ENCODE data around the gene ABAT.
"Not testable (repeated sequence)": the region's sequence is repeated elsewhere in the genome, so short reads cannot be mapped to it uniquely, and the experiment has no call there.

Gene ABAT

GRCh38 chr16:8682551-8683259 is 8.3 kb downstream of the ABAT start:
- DNase-seq: no peak

DNA sequence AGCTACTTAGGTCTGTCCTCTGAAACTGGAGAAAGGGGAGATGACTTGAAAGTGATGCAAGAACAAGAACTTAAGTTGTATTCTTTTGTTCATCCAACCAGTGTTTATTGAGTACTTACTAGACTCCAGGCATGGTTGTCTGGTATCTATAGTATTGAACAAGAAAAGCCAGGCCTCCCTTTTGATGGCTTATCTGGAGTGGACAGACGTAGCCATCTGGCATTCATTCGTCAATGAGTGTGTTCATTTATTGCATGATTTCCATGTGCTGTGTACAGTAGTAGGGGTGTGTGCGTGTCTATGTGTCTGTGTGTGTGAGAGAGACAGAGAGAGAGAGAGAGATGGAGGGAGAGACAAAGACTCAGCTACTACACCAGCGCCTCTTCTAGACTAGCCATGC is 9.2 kb downstream of the ABAT start:
- DNase-seq: no peak

- no peak for DNase-seq
Measured at GRCh38 chr16:8685617-8686016, 11.2 kb downstream of the ABAT start.

DNA sequence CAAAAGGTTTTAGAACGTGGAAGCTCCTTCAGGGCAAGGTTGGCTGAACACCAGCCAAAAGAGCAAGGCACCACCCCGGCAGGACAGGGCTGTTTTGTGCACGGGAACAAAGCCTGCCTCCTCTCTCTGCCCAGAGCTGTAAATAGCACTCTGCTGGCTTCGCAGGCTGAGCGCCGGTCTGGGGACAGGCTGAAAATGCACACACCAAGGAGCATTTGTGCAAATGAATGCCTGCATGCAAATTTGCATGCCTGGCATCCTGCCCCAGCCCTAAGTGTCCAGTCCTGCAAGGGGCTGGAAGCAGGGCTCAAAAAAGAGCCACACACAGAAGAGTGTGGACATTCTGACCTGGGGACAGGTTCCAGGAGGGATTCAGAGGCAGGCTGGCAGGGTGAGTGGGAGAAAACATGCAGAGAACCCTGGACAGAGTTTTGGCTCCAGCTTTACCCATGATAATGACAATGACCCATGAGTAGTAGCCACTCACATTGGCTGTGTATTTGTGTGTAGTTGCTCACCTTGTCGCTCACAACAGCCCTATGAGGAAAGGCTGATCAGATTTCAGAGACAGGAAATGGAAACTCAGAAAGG is 11.7 kb downstream of the ABAT start:
- peak; percentile 16 for DNase-seq

DNA sequence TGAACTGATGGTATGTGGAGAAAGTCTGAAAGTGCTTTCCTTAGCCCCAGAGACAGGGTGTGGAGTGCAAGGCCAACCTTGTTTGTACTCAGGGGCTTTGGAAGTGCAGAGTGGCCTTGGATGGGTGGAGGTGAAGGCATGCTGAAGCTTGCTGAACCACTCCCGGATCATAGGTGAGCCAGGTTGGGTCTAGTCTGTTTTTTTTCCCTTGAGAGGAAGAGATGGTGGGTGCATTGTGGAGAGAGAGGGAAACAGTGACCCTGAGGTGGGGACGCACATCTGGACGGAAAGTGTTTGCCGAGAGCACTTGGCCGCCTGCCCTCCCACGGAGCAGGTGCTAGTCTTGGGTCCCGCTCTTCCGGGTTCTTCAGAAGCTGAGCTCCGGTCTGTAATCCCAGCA is 12.5 kb downstream of the ABAT start:
- peak; percentile 61 for DNase-seq

GRCh38 chr16:8689686-8690085 is 15.3 kb downstream of the ABAT start:
- no peak for DNase-seq

DNA sequence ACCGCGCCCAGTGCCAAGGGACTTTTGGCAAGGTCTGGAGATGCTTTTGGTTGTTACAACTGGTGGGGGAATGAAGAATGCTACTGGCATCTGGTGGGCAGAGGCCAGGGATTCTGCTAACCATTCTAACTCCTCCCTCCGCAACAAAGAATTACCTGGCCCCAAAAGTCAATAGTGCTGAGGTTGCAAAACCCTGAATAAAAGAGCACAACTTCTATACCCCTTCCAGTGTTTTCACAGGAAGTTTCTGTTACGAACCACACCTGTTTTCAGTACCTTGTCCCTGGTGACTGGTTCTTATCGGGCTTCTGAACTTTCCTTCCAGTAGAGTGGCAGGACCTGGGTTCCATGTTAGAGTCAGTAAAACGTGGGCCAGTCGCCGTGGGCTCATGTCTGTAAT is 17.3 kb downstream of the ABAT start:
- no peak for DNase-seq

DNA sequence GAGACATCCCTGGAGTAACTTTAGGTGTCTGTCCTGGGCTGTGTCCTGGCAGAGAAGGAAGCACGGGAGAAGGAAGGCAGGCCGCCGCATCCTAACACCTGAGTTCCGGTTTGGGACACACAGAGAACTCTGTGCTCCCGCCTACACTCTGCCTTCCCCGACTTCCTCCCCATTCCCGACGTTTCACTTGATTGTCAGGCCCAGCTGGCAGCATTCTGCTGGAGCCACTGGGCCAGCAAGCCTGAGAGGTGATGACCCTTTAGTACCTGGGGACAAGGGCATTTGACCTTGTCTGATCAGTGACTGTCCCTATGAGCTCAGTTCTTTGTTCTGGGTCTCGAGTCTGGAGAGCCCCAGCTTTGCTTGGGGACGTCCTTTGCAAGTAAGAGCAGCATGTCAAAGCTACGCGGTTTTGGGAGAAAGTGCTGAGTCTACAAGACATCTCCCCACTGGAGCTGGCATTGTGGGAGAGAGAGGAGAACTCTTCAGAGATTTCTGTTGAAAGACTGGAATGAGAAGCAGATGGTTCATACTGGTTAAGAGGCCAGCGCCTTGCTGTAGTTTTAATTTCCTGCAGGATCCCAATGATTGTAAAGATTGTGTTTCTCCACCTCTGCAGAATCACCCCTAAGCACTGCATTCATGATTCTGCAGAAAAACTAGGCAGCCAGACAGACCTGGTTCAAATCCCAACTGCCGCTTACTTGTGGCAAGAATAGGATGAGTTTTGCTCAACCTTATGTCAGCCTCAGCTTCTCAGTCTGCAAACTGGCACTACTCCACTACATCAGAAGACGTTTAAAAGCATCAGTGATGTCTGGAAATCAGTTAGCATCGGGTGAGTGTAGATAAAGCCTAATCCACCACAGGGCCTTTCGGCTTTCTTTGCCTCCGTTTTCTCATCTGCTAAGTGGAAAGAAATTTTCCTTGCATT is 20.6 kb downstream of the ABAT start:
- no peak for DNase-seq

GRCh38 chr16:8696880-8697279 is 22.5 kb downstream of the ABAT start:
- DNase-seq: no peak

DNA sequence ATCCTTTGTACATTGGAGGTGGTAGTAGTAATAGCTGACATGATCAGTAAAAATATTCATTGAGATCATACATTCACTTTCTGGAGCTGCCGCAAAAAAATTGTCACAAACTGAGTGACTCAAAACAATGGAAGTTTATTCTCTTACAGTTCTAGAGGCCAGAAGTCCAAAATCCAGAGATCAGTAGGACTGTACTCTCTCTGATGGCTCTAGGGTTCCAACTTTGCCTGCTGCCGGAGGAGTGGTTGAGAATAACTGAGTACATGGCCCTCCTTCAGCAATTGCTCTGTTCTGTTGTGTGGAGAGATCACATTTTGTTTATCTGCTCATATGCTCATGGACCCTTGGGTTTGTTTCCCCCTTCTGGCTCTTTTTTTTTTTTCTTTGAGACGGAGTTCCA is 23.5 kb downstream of the ABAT start:
- no peak for DNase-seq

- DNase-seq: no peak
Measured at GRCh38 chr16:8703693-8704092, 29.3 kb downstream of the ABAT start.

DNA sequence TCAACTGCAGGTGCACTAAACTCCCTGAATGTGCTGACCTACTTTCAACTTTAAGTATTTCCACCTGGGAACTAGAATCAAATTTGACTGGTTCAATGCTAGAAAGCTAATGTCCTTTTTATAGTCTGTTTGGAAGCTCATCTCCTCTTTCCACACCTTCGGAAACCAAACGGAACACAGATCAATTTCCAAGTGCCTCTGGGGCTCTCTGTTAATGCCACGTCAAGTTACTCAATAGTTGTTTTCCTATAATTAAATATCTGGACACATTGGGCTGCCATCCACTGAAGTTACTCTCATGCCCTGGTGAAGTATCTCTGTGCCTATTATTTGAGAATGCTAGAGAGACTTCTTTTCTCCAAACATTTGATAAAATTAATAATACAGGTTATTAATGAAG is 29.7 kb downstream of the ABAT start:
- DNase-seq: no peak

DNA sequence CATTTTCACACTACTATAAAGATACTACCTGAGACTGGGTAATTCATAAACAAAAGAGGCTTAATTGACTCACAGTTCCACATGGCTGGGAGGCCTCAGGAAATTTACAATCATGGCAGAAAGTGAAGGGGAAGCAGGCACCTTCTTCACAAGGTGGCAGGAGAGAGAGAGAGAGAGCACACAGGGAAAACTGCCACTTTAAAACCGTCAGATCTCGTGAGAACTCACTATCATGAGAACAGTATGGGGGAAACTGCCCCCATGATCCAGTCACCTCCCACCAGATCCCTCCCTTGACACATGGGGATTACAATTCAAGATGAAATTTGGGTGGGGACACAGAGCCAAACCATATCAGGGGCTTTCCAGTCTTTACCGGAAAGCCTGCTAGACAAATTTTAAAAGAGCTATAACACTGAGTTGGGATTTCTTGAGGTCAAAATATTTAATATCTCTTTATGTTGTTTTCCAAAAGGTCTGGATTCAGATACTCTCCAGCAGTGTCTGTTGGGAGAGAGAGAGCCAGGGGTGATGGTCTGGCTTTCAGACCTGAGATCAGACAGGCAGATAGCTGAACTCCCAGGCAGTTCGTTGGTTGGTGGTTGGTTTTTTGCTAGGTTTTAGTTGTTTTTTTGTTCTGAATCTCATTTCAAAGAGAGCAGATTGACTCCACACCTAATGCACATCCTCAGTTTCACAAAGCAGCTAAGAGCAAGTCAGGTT is 30.8 kb downstream of the ABAT start:
- not testable (repeated sequence) for DNase-seq

DNA sequence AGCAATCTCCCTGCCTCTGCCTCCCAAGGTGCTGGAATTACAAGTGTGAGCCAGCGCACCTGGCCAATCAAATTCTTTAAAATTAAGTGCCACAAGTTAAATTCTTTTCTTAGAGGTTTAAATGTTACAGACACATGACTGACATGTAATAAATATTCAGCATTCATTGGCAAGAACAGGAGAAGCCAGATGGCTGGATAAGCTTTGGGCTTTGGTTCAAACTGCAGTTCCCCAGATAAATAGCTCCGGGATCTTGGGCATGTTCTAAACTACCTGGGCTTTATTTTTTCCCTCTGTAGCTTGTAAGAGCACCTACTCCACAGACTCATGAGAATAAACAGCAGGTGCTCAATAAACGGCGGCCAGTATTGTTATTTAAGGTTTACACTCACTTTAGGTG is 34.1 kb downstream of the ABAT start:
- no peak for DNase-seq

DNA sequence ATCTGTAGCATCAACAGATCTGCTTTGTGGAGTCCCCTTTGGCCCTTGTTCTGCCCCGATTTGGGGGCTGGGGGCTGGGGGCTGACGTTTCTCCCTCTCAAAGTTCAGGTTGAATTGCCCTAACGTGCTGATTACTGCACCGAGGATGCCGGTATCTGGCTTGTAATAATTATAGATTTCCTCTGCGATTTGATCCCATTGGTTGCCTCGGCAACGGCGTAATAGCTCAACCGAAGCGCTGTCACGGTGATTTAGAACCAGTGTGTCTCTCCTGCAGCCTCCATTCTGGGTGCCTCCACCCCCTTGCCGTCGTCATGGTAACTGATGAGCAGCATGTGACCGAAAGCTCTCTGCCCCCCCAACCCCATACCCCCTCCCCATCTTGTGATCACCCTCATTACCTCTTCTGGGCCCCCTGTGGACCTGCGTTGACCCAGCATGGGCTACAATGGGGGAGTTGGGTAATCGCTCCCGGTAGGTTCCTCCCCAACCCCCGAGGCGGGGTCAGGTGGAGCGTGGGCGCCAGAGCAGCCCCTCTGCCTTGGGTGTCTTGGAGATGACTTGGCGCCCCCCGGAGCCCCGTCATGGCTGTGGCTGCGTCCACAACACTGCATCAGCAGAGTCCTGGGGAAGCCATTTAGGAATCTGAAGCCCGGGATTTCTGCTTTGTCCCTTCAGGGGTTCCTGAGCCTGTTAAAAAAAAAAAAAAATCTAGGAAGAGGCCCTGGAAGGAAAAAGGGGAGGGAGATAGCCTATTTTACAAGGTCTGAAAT is 38.4 kb downstream of the ABAT start:
- DNase-seq: peak; percentile 89

DNA sequence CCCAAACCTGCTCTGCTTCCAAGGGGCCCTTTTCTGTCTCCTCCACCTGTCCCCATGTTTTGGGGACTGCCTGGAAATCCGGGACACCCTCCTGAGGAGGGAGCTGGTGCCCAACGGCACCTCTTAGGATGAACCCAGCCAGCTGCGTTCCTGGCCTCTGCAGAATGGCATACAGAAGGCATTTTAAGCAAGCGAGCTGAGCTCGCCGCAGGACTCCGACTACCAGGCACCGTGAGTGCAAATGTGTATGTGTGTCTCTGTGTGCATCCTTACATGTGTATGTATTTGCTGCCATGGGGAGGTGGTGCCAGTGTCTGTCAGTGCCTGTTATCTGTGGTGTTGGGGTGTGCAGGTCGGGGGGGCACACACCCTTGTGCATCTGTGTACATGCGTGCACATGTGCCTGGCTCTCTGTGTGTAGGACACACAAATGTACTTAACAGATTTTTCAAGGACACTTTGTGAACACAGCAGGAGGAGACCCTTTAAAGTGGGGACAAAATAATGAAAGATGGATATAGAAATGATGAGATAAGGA is 39.3 kb downstream of the ABAT start:
- peak; percentile 45 for DNase-seq

- no peak for DNase-seq
Measured at GRCh38 chr16:8714174-8714573, 39.8 kb downstream of the ABAT start.

- DNase-seq: no peak
Measured at GRCh38 chr16:8714807-8715206, 40.4 kb downstream of the ABAT start.

DNA sequence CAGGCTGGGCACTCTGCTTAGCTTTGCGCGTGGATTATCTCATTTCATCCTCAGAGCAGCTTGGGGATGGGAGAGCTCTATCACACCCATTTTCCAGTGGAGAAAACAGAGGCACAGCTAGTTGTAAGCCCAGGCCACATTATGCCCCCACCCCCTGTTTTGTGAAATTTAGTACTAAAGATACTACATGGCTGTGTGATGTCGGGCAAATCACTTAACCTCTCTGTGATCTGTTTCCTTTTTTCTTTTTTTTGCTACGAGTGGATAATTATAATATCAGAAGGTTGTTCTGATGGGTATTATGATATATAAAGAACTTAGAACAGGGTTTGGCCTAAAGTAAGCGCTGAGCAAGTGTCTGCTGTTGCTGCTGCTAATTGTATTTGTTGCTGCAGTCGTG is 41.6 kb downstream of the ABAT start:
- no peak for DNase-seq

GRCh38 chr16:8716592-8716991 is 42.2 kb downstream of the ABAT start:
- DNase-seq: no peak

DNA sequence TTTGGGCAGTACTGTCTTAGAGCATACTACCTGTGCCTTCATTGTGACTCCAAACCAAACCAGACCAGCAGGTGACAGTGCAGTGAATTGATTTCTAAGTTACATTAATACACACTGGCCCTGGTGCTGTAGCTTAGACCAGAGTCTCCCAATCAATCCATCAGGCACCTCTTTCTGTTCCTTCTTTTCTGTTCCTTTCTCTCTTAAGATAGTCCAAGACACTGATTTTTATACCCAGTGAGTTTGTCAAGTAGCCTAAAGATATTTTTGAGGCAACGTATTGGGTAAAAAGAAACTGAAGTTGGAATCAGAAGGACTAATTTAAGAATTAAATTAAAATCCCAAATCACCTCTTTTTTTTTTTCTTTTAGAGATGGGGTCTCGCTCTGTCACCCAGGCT is 43.1 kb downstream of the ABAT start:
- DNase-seq: no peak

- DNase-seq: no peak
Measured at GRCh38 chr16:8717892-8718415, 43.5 kb downstream of the ABAT start.

Data from NCI-H1092 treated with DMSO at 0.1 percent for 48 hours (cell line).